DMS153 (cell line): ENCODE measurements around the gene TARS3.

Experiments
- DNase-seq: peaks from one replicate; lab custom pipeline; 2025; lab: John Stamatoyannopoulos, UW

The TARS3 gene

GRCh38 chr15:101604124-101604874, 120.0 kb downstream of the TARS3 start:
- no peak for DNase-seq
